Muscle of leg (tissue), 9 donors: ENCODE data around the gene KCNRG. TPM values are rescaled to one million over a fixed set of nuclear protein-coding genes. Genes with fewer than 3 reads are reported as not detected.

Experiments
- polyA plus RNA-seq, 8 donors: library from polyadenylated mRNA; unstranded; fragments of 120-200 nt; gene quantifications; one replicate each; pipeline versions ENCODE4 v1.2.1 to v1.2.3, GENCODE V29; 2013; ENCODE audit warnings: inconsistent platforms in 1 of 8, low replicate concordance in 1 of 8; ENCODE audit not compliant: insufficient read length in 8 of 8, insufficient read depth in 1 of 8
- total RNA-seq: library from RNA; stranded (reverse); fragments of 120-200 nt; gene quantifications from one replicate; pipeline ENCODE4 v1.2.4, GENCODE V29; 2013

The KCNRG gene
- total and polyA plus RNA-seq, 9 donors = 0.38 to 2.1 (median 1.3) TPM

Other genes starting within 250 kb of the KCNRG start
- 24.0 TPM for gene KPNA3, start 222.8 kb upstream of the KCNRG start, total RNA-seq
- gene KPNA3, start 222.8 kb upstream of the KCNRG start, polyA plus RNA-seq = 10 to 100 TPM; 26.3 to 35.8 (median 34.0) TPM
- 6.1 TPM for gene SPRYD7, start 79.1 kb upstream of the KCNRG start, total RNA-seq
- gene SPRYD7, start 79.1 kb upstream of the KCNRG start, polyA plus RNA-seq = 10 to 100 TPM in 5 of 8 donors, 1 to 10 TPM in 3; 8.3 to 12.2 (median 11.2) TPM
- gene TRIM13, start 18.4 kb upstream of the KCNRG start, total RNA-seq = 21.5 TPM
- 10 to 100 TPM; 19.7 to 26.4 (median 24.5) TPM for gene TRIM13, start 18.4 kb upstream of the KCNRG start, polyA plus RNA-seq